Naive thymus-derived CD4-positive, alpha-beta T cell (primary cell): ENCODE measurements around the gene NDUFS4. TPM values are rescaled to one million over a fixed set of nuclear protein-coding genes. Genes with fewer than 3 reads are reported as not detected.

Experiments used
- ATAC-seq: fragments of 150-1000 bp; cut with Tn5 transposase; 2 replicates; pipeline ENCODE4 v1.10.0; 2021; ENCODE audit warnings: mild to moderate bottlenecking, moderate library complexity
- CTCF ChIA-PET: fragments of 350-600 bp; sonication (Branson Sonifier 250); formaldehyde crosslinking; loops from one replicate; lab custom pipeline; 2021; ENCODE audit warnings: antibody characterized with exemption; lab: Charles Lee
- POLR2A ChIA-PET: fragments of 350-600 bp; sonication (Branson Sonifier 250); formaldehyde crosslinking; loops from one replicate; lab custom pipeline; 2021; ENCODE audit warnings: antibody characterized with exemption, inconsistent platforms; lab: Charles Lee
- DNase-seq, 9 donors: peaks; one replicate each; pipeline versions ENCODE4 v3.0.0 to v3.0.0-alpha.2; 2020 to 2022; ENCODE audit warnings: mixed read lengths in 1 of 9
- H3K27ac ChIP-seq: one replicate; pipeline ENCODE4 v1.7.0; 2013; ENCODE audit warnings: mild to moderate bottlenecking, low read depth, low read length, moderate library complexity
- H3K27me3 ChIP-seq, 2 donors: one replicate each; pipeline ENCODE4 v1.7.0; 2013; ENCODE audit warnings: low read length in 2 of 2, mild to moderate bottlenecking in 2 of 2, moderate library complexity in 2 of 2; ENCODE audit not compliant: control insufficient read depth in 2 of 2, insufficient read depth in 2 of 2
- H3K36me3 ChIP-seq, 3 experiments: 1 replicate in 2 of 3; 2 replicates in 1 of 3; pipeline ENCODE4 v1.7.0; 2013; ENCODE audit warnings: low read length in 3 of 3, mild to moderate bottlenecking in 3 of 3, moderate library complexity in 1 of 3; ENCODE audit not compliant: insufficient read depth in 3 of 3, control insufficient read depth in 2 of 3
- H3K4me1 ChIP-seq, 2 donors: one replicate each; pipeline ENCODE4 v1.7.0; 2013; ENCODE audit warnings: low read length in 2 of 2, mild to moderate bottlenecking in 2 of 2, moderate library complexity in 1 of 2; ENCODE audit not compliant: control insufficient read depth in 2 of 2, insufficient read depth in 2 of 2
- H3K4me3 ChIP-seq: 2 replicates; pipeline ENCODE4 v1.7.0; 2013; ENCODE audit warnings: mild to moderate bottlenecking, low read length
- H3K9me3 ChIP-seq, 3 experiments: 1 replicate in 2 of 3; 2 replicates in 1 of 3; pipeline ENCODE4 v1.7.0; 2013; ENCODE audit warnings: low read length in 3 of 3; ENCODE audit not compliant: control insufficient read depth in 2 of 3
- H3K27ac Mint-ChIP-seq, 9 donors: one replicate each; pipeline ENCODE4 v1.8.0; 2020 to 2022; ENCODE audit warnings: mixed read lengths in 9 of 9, mild to moderate bottlenecking in 8 of 9, moderate library complexity in 5 of 9, inconsistent platforms in 2 of 9
- H3K27me3 Mint-ChIP-seq, 5 donors: one replicate each; pipeline ENCODE4 v1.8.0; 2021 to 2022; ENCODE audit warnings: mixed read lengths in 5 of 5, mild to moderate bottlenecking in 1 of 5
- H3K36me3 Mint-ChIP-seq, 5 donors: one replicate each; pipeline ENCODE4 v1.8.0; 2020 to 2022; ENCODE audit warnings: mixed read lengths in 5 of 5, mild to moderate bottlenecking in 3 of 5, inconsistent platforms in 1 of 5
- H3K4me1 Mint-ChIP-seq, 7 donors: one replicate each; pipeline ENCODE4 v1.8.0; 2020 to 2022; ENCODE audit warnings: mixed read lengths in 7 of 7, mild to moderate bottlenecking in 3 of 7, inconsistent platforms in 1 of 7
- H3K4me3 Mint-ChIP-seq, 10 donors: one replicate each; pipeline ENCODE4 v1.8.0; 2020 to 2022; ENCODE audit warnings: mild to moderate bottlenecking in 10 of 10, mixed read lengths in 10 of 10, moderate library complexity in 6 of 10, inconsistent platforms in 2 of 10
- H3K9me3 Mint-ChIP-seq, 11 donors: one replicate each; pipeline ENCODE4 v1.8.0; 2020 to 2022; ENCODE audit warnings: mixed read lengths in 11 of 11, mild to moderate bottlenecking in 4 of 11, inconsistent platforms in 1 of 11, moderate library complexity in 1 of 11
- intact Hi-C, 2 donors: fragments of 100-400 bp; cut with micrococcal nuclease; formaldehyde crosslinking; loops; one replicate each; pipeline ENCODE4 v1.15.1; 2023
- polyA plus RNA-seq, 2 donors: library from polyadenylated mRNA; unstranded; fragments of 300-500 nt; fragmentation: Illumina TruSeq; gene quantifications; one replicate each; pipeline ENCODE4 v1.2.3, GENCODE V29; 2021
- total RNA-seq, 6 experiments: library from RNA in 5 of 6; stranded (reverse) in 5 of 6; gene quantifications; 1 replicate in 5 of 6; 2 replicates in 1 of 6; pipeline ENCODE4 v1.2.3 and lab custom pipeline; 2021 to 2026

NDUFS4 gene
- total and polyA plus RNA-seq, 7 experiments from 2014 or later: 23.4 to 117 (median 38.5) TPM

- CTCF ChIA-PET: interaction anchor here (0.6 kb wide), 1 partner anchor 58 kb away, joined by 4 read pairs; no protein-coding TSS in a partner anchor
- Histone ChIP-seq H3K27me3 (no peaks in the 10 kb centered on the region), H3K4me3 (peak overlapping the region; percentile 54), H3K36me3 (peaks cover 0 to 5% (median 0%) of the 10 kb centered on the region in 3 experiments), H3K9me3 (no peaks in the 10 kb centered on the region), H3K27ac (peak overlapping the region; percentile 74), H3K4me1 (peaks cover 0 to 18% of the 10 kb centered on the region in 2 donors)
- ATAC-seq (no peak), DNase-seq (no peak)
- POLR2A ChIA-PET: interaction anchor here (0.6 to 1.0 kb wide), 2 partner anchors 9 to 131 kb away, joined by 3 read pairs; no protein-coding TSS in a partner anchor
- peak overlapping the region; percentile 97 to 100 (median 98) for H3K4me3 Mint-ChIP-seq
- H3K27me3 Mint-ChIP-seq: peaks cover 14 to 40% (median 32%) of the 10 kb centered on the region in 5 donors
- H3K9me3 Mint-ChIP-seq: peaks cover 0 to 6% (median 0%) of the 10 kb centered on the region in 11 donors
- intact Hi-C loops: loop anchor here (1.0 to 10.0 kb wide), 5 partner anchors 78 to 760 kb away; partner anchors contain the start of gene ARL15 (in 2 of the 2)
- peaks cover 0 to 9% (median 7%) of the 10 kb centered on the region in 5 donors for H3K36me3 Mint-ChIP-seq
- peaks cover 20 to 51% (median 44%) of the 10 kb centered on the region in 7 donors for H3K4me1 Mint-ChIP-seq
- peak overlapping the region in 6 of 9 donors; percentile 91 to 98 (median 95) for H3K27ac Mint-ChIP-seq
These were observed 411 bp upstream of the NDUFS4 start for GRCh38 chr5:53560028-53560427.

- Mint-ChIP-seq H3K4me3 (peak overlapping the region in 1 of 10 donors; percentile 27), H3K4me1 (peaks cover 8 to 90% (median 76%) of the 10 kb centered on the region in 7 donors), H3K27me3 (no peaks in the 10 kb centered on the region), H3K36me3 (peaks cover 0 to 34% (median 20%) of the 10 kb centered on the region in 5 donors), H3K27ac (peak overlapping the region in 1 of 9 donors; percentile 13), H3K9me3 (peaks cover 0 to 4% (median 0%) of the 10 kb centered on the region in 11 donors)
- CTCF ChIA-PET: no interaction called here
- POLR2A ChIA-PET: interaction anchor here (1.4 kb wide), 1 partner anchor 8 kb away, joined by 3 read pairs; the partner anchor contains the start of gene NDUFS4
- Histone ChIP-seq H3K27ac (no peak overlapping the region), H3K36me3 (no peaks in the 10 kb centered on the region), H3K9me3 (no peaks in the 10 kb centered on the region), H3K4me3 (no peak overlapping the region), H3K27me3 (no peaks in the 10 kb centered on the region), H3K4me1 (peaks cover 4 to 7% of the 10 kb centered on the region in 2 donors)
- intact Hi-C loops: loop anchor here in 1 of 2 donors (10.0 kb wide), 1 partner anchor 656 kb away; no protein-coding TSS in a partner anchor
- DNase-seq (no peak), ATAC-seq (no peak)
These were observed 8.0 kb downstream of the NDUFS4 start for GRCh38 chr5:53568401-53568800.

GRCh38 chr5:53568871-53569270 is 8.4 kb downstream of the NDUFS4 start:
- ATAC-seq (no peak), DNase-seq (no peak)
- Histone ChIP-seq H3K4me3 (no peak overlapping the region), H3K9me3 (no peaks in the 10 kb centered on the region), H3K27me3 (no peaks in the 10 kb centered on the region), H3K4me1 (peaks cover 4% of the 10 kb centered on the region in 2 donors), H3K36me3 (no peaks in the 10 kb centered on the region), H3K27ac (no peak overlapping the region)
- Mint-ChIP-seq H3K27ac (peak overlapping the region in 1 of 9 donors; percentile 13), H3K36me3 (peaks cover 0 to 33% (median 20%) of the 10 kb centered on the region in 5 donors), H3K4me1 (peaks cover 8 to 90% (median 75%) of the 10 kb centered on the region in 7 donors), H3K4me3 (peak overlapping the region in 2 of 10 donors; percentile 5 to 27), H3K27me3 (no peaks in the 10 kb centered on the region), H3K9me3 (peaks cover 0 to 4% (median 0%) of the 10 kb centered on the region in 11 donors)
- ChIA-PET CTCF (no interaction called here), POLR2A (interaction anchor here (1.4 kb wide), 1 partner anchor 8 kb away, joined by 3 read pairs; the partner anchor contains the start of gene NDUFS4)
- intact Hi-C loops: loop anchor here in 1 of 2 donors (10.0 kb wide), 1 partner anchor 656 kb away; no protein-coding TSS in a partner anchor

- Mint-ChIP-seq H3K27me3 (no peaks in the 10 kb centered on the region), H3K27ac (no peak overlapping the region), H3K9me3 (peaks cover 0 to 4% (median 0%) of the 10 kb centered on the region in 11 donors), H3K36me3 (peaks cover 0 to 29% (median 20%) of the 10 kb centered on the region in 5 donors), H3K4me1 (peaks cover 10 to 90% (median 75%) of the 10 kb centered on the region in 7 donors), H3K4me3 (peak overlapping the region in 1 of 10 donors; percentile 5)
- intact Hi-C loops: loop anchor here in 1 of 2 donors (10.0 kb wide), 1 partner anchor 655 kb away; no protein-coding TSS in a partner anchor
- DNase-seq: no peak
- ChIA-PET CTCF (no interaction called here), POLR2A (interaction anchor here (1.4 kb wide), 1 partner anchor 9 kb away, joined by 3 read pairs; the partner anchor contains the start of gene NDUFS4)
- no peak for ATAC-seq
- Histone ChIP-seq H3K4me1 (peaks cover 0 to 4% of the 10 kb centered on the region in 2 donors), H3K36me3 (no peaks in the 10 kb centered on the region), H3K4me3 (no peak overlapping the region), H3K9me3 (no peaks in the 10 kb centered on the region), H3K27me3 (no peaks in the 10 kb centered on the region), H3K27ac (no peak overlapping the region)
These were observed 9.0 kb downstream of the NDUFS4 start for GRCh38 chr5:53569453-53569852.

- peaks cover 7 to 89% (median 78%) of the 10 kb centered on the region in 7 donors for H3K4me1 Mint-ChIP-seq
- peaks cover 0 to 29% (median 14%) of the 10 kb centered on the region in 5 donors for H3K36me3 Mint-ChIP-seq
- H3K27me3 Mint-ChIP-seq: no peaks in the 10 kb centered on the region
These were observed 11.0 kb downstream of the NDUFS4 start for GRCh38 chr5:53571403-53571802.

GRCh38 chr5:53575101-53575500 is 14.7 kb downstream of the NDUFS4 start:
- H3K27me3 Mint-ChIP-seq: no peaks in the 10 kb centered on the region
- H3K9me3 Mint-ChIP-seq: peaks cover 0 to 4% (median 0%) of the 10 kb centered on the region in 11 donors
- H3K4me3 Mint-ChIP-seq: no peak overlapping the region
- H3K27ac Mint-ChIP-seq: no peak overlapping the region
- H3K4me3 ChIP-seq: no peak overlapping the region
- intact Hi-C loops: no loop called here
- H3K9me3 ChIP-seq: no peaks in the 10 kb centered on the region
- DNase-seq: no peak
- no peaks in the 10 kb centered on the region for H3K4me1 ChIP-seq
- ATAC-seq: no peak
- ChIA-PET POLR2A (no interaction called here), CTCF (no interaction called here)
- peaks cover 0 to 43% (median 7%) of the 10 kb centered on the region in 5 donors for H3K36me3 Mint-ChIP-seq
- no peak overlapping the region for H3K27ac ChIP-seq
- H3K27me3 ChIP-seq: no peaks in the 10 kb centered on the region
- H3K4me1 Mint-ChIP-seq: peaks cover 3 to 86% (median 80%) of the 10 kb centered on the region in 7 donors
- H3K36me3 ChIP-seq: no peaks in the 10 kb centered on the region

More at GRCh38 chr5:53571403-53571802, 11.0 kb downstream of the NDUFS4 start:
- H3K4me3 ChIP-seq: no peak overlapping the region
- ATAC-seq (no peak), DNase-seq (no peak)
- ChIA-PET POLR2A (no interaction called here), CTCF (no interaction called here)
- H3K9me3 ChIP-seq: no peaks in the 10 kb centered on the region
- Mint-ChIP-seq H3K4me3 (peak overlapping the region in 1 of 10 donors; percentile 0), H3K9me3 (peaks cover 0 to 4% (median 0%) of the 10 kb centered on the region in 11 donors), H3K27ac (peak overlapping the region in 1 of 9 donors; percentile 40)
- H3K27me3 ChIP-seq: no peaks in the 10 kb centered on the region
- H3K27ac ChIP-seq: no peak overlapping the region
- intact Hi-C loops: no loop called here
- no peaks in the 10 kb centered on the region for H3K36me3 ChIP-seq
- H3K4me1 ChIP-seq: peaks cover 0 to 4% of the 10 kb centered on the region in 2 donors
